Activated CD4-positive, alpha-beta T cell treated with anti-CD3 and anti-CD28 coated beads for 24 hours (primary cell): ENCODE data around the gene YWHAH.

ENCODE experiments used
- DNase-seq, 2 donors: peaks; one replicate each; pipeline ENCODE4 v3.0.0-alpha.2; 2020; ENCODE audit warnings: low read depth in 2 of 2

The YWHAH gene

GRCh38 chr22:31923136-31923535 is 21.2 kb upstream of the YWHAH start:
- no peak for DNase-seq

- DNase-seq = no peak
These were observed 20.6 kb upstream of the YWHAH start for GRCh38 chr22:31923747-31924146.

- DNase-seq = no peak
These were observed 19.3 kb upstream of the YWHAH start for GRCh38 chr22:31925056-31925455.

GRCh38 chr22:31926024-31926423 is 18.3 kb upstream of the YWHAH start:
- DNase-seq = no peak

- DNase-seq = no peak
These were observed 17.4 kb upstream of the YWHAH start for GRCh38 chr22:31926969-31927368.

- no peak for DNase-seq
These were observed 16.8 kb upstream of the YWHAH start for GRCh38 chr22:31927562-31927961.

- DNase-seq = no peak
These were observed 15.0 kb upstream of the YWHAH start for GRCh38 chr22:31929167-31929930.

GRCh38 chr22:31932863-31933262 is 11.5 kb upstream of the YWHAH start:
- no peak for DNase-seq

GRCh38 chr22:31933406-31933805 is 10.9 kb upstream of the YWHAH start:
- no peak for DNase-seq

GRCh38 chr22:31933816-31934482 is 10.4 kb upstream of the YWHAH start:
- DNase-seq = no peak

- no peak for DNase-seq
These were observed 8.2 kb upstream of the YWHAH start for GRCh38 chr22:31935961-31936635.

GRCh38 chr22:31937341-31937740 is 7.0 kb upstream of the YWHAH start:
- DNase-seq = no peak

GRCh38 chr22:31938296-31938695 is 6.0 kb upstream of the YWHAH start:
- DNase-seq = no peak

GRCh38 chr22:31940506-31940905 is 3.8 kb upstream of the YWHAH start:
- DNase-seq = no peak

- DNase-seq = no peak
These were observed 2.2 kb upstream of the YWHAH start for GRCh38 chr22:31942091-31942490.

- DNase-seq = no peak
These were observed 943 bp upstream of the YWHAH start for GRCh38 chr22:31943206-31943977.

- no peak for DNase-seq
These were observed 536 bp downstream of the YWHAH start for GRCh38 chr22:31944700-31945442.

- no peak for DNase-seq
These were observed 1.1 kb downstream of the YWHAH start for GRCh38 chr22:31945443-31945855.

- DNase-seq = no peak
These were observed 1.8 kb downstream of the YWHAH start for GRCh38 chr22:31945971-31946680.

GRCh38 chr22:31947296-31947695 is 3.0 kb downstream of the YWHAH start:
- no peak for DNase-seq

GRCh38 chr22:31948002-31948401 is 3.7 kb downstream of the YWHAH start:
- no peak for DNase-seq
